Karpas-422 (cell line): Measurements from ENCODE around the gene CACNA1H. TPM values are rescaled to one million over a fixed set of nuclear protein-coding genes. Genes with fewer than 3 reads are reported as not detected.

Source experiments
- DNase-seq: peaks from one replicate; pipeline ENCODE4 v3.0.0-alpha.2; 2015
- H2AFZ ChIP-seq: fragments of 200-600 bp; sonication (generic); 2 replicates; pipeline ENCODE4 v1.6.1; 2014; ENCODE audit warnings: antibody characterized with exemption, low read length, mixed read lengths
- H3K27ac ChIP-seq: fragments of 200-600 bp; sonication (generic); 2 replicates; pipeline ENCODE4 v1.5.1; 2014; ENCODE audit warnings: mild to moderate bottlenecking, low read length, moderate library complexity
- H3K27me3 ChIP-seq: fragments of 200-600 bp; sonication (generic); 2 replicates; pipeline ENCODE4 v1.6.1; 2014; ENCODE audit warnings: low read length, mixed read lengths
- H3K36me3 ChIP-seq: fragments of 200-600 bp; sonication (generic); 2 replicates; pipeline ENCODE4 v1.6.1; 2014; ENCODE audit warnings: low read length, mixed read lengths; ENCODE audit not compliant: insufficient read depth
- H3K4me1 ChIP-seq: fragments of 200-600 bp; sonication (generic); 2 replicates; pipeline ENCODE4 v1.6.1; 2014; ENCODE audit warnings: mild to moderate bottlenecking, low read length, mixed read lengths
- H3K4me2 ChIP-seq: fragments of 200-600 bp; sonication (generic); 2 replicates; pipeline ENCODE4 v1.6.1; 2014; ENCODE audit warnings: low read length, low read depth, mild to moderate bottlenecking; ENCODE audit not compliant: poor library complexity, severe bottlenecking
- H3K4me3 ChIP-seq: fragments of 200-600 bp; sonication (generic); 2 replicates; pipeline ENCODE4 v1.5.1; 2014; ENCODE audit warnings: mild to moderate bottlenecking, antibody characterized with exemption, low read length, mixed read lengths
- H3K79me2 ChIP-seq: fragments of 200-600 bp; sonication (generic); 2 replicates; pipeline ENCODE4 v1.6.1; 2014; ENCODE audit warnings: mild to moderate bottlenecking, low read length, mixed read lengths
- H3K9ac ChIP-seq: fragments of 200-600 bp; sonication (generic); 2 replicates; pipeline ENCODE4 v1.6.0; 2014; ENCODE audit warnings: low read length
- H3K9me2 ChIP-seq: fragments of 200-600 bp; sonication (generic), shearing (Covaris generic); replicated peaks from 2 replicates; pipeline ENCODE4 v1.6.0; 2014; ENCODE audit warnings: mild to moderate bottlenecking, low read length, moderate library complexity; ENCODE audit not compliant: insufficient read depth
- H3K9me3 ChIP-seq: fragments of 300-700, 200-600 bp; sonication (generic); 2 replicates; pipeline ENCODE4 v1.6.1; 2014; ENCODE audit warnings: low read length, mixed read lengths
- H4K20me1 ChIP-seq: fragments of 200-600 bp; sonication (generic); 2 replicates; pipeline ENCODE4 v1.6.1; 2014; ENCODE audit warnings: mild to moderate bottlenecking, antibody characterized with exemption, low read length, low read depth; ENCODE audit not compliant: insufficient read depth
- total RNA-seq: library from RNA; depleted of rRNA; stranded (reverse); fragments of >200 nt; shearing (Covaris generic); gene quantifications from 2 replicates; pipeline ENCODE4 v1.2.3, GENCODE V29; 2014; ENCODE audit warnings: low replicate concordance; rRNA removed

Gene CACNA1H
- total RNA-seq: not detected in 2 replicates

GRCh38 chr16:1152651-1153259, at the start of gene CACNA1H:
Gene CACNA1H (plus strand): TSS chr16:1153106. CDS start chr16:1153738, 632 bp downstream.
- DNase-seq: no peak
- no peak within 1 kb of the TSS for H3K27ac ChIP-seq
- H3K27me3 ChIP-seq: no peaks in the 10 kb centered on the region
- no peak within 1 kb of the TSS for H3K4me2 ChIP-seq
- no peaks in the 10 kb centered on the region for H3K36me3 ChIP-seq
- no peak within 1 kb of the TSS for H3K9ac ChIP-seq
- H3K79me2 ChIP-seq: no peaks in the 10 kb centered on the region
- H3K9me3 ChIP-seq: no peaks in the 10 kb centered on the region
- no peak within 1 kb of the TSS for H2AFZ ChIP-seq
- H3K9me2 ChIP-seq: no peaks in the 10 kb centered on the region
- H3K4me1 ChIP-seq: no peaks in the 10 kb centered on the region
- no peak within 1 kb of the TSS for H3K4me3 ChIP-seq
- no peaks in the 10 kb centered on the region for H4K20me1 ChIP-seq

- H3K9me3 ChIP-seq: no peaks in the 10 kb centered on the region
- no peaks in the 10 kb centered on the region for H3K27me3 ChIP-seq
- no peak overlapping the region for H3K9ac ChIP-seq
- peaks cover 18% of the 10 kb centered on the region; the same call in 1 of the 2 replicates for H4K20me1 ChIP-seq
- no peak overlapping the region for H3K4me2 ChIP-seq
- no peaks in the 10 kb centered on the region for H3K9me2 ChIP-seq
- no peaks in the 10 kb centered on the region for H3K4me1 ChIP-seq
- no peak for DNase-seq
- no peaks in the 10 kb centered on the region for H3K79me2 ChIP-seq
- H2AFZ ChIP-seq: no peak overlapping the region
- no peaks in the 10 kb centered on the region for H3K36me3 ChIP-seq
- no peak overlapping the region for H3K27ac ChIP-seq
- no peak overlapping the region for H3K4me3 ChIP-seq
Measured at GRCh38 chr16:1103636-1103980, 49.3 kb upstream of the CACNA1H start.

GRCh38 chr16:1105888-1106620, 46.9 kb upstream of the CACNA1H start:
- Histone ChIP-seq H3K4me3 (no peak overlapping the region), H3K36me3 (no peaks in the 10 kb centered on the region), H3K9me2 (no peaks in the 10 kb centered on the region), H4K20me1 (peaks cover 18% of the 10 kb centered on the region; the same call in 1 of the 2 replicates), H3K4me1 (no peaks in the 10 kb centered on the region), H3K9ac (no peak overlapping the region), H2AFZ (no peak overlapping the region), H3K79me2 (no peaks in the 10 kb centered on the region), H3K27me3 (no peaks in the 10 kb centered on the region), H3K27ac (no peak overlapping the region), H3K9me3 (no peaks in the 10 kb centered on the region), H3K4me2 (no peak overlapping the region)
- DNase-seq: peak; percentile 85

- no peaks in the 10 kb centered on the region for H3K9me3 ChIP-seq
Measured at GRCh38 chr16:1106659-1107058, 46.2 kb upstream of the CACNA1H start.

GRCh38 chr16:1107141-1107540, 45.8 kb upstream of the CACNA1H start:
- H3K79me2 ChIP-seq: no peaks in the 10 kb centered on the region
- H3K36me3 ChIP-seq: no peaks in the 10 kb centered on the region
- H3K4me1 ChIP-seq: no peaks in the 10 kb centered on the region
- no peak overlapping the region for H3K4me3 ChIP-seq
- H2AFZ ChIP-seq: no peak overlapping the region
- H3K9ac ChIP-seq: no peak overlapping the region
- no peak overlapping the region for H3K27ac ChIP-seq
- no peaks in the 10 kb centered on the region for H3K9me3 ChIP-seq
- DNase-seq: no peak
- no peaks in the 10 kb centered on the region for H3K9me2 ChIP-seq
- H4K20me1 ChIP-seq: peaks cover 18% of the 10 kb centered on the region; the same call in 1 of the 2 replicates
- H3K27me3 ChIP-seq: no peaks in the 10 kb centered on the region
- no peak overlapping the region for H3K4me2 ChIP-seq

More at GRCh38 chr16:1106659-1107058, 46.2 kb upstream of the CACNA1H start:
- DNase-seq: no peak
- Histone ChIP-seq H3K79me2 (no peaks in the 10 kb centered on the region), H3K27ac (no peak overlapping the region), H3K27me3 (no peaks in the 10 kb centered on the region), H3K4me1 (no peaks in the 10 kb centered on the region), H3K9me2 (no peaks in the 10 kb centered on the region), H3K4me2 (no peak overlapping the region), H2AFZ (no peak overlapping the region), H3K36me3 (no peaks in the 10 kb centered on the region), H3K9ac (no peak overlapping the region), H4K20me1 (peaks cover 18% of the 10 kb centered on the region; the same call in 1 of the 2 replicates), H3K4me3 (no peak overlapping the region)

GRCh38 chr16:1107731-1108130, 45.2 kb upstream of the CACNA1H start:
- H3K27me3 ChIP-seq: no peaks in the 10 kb centered on the region
- H3K79me2 ChIP-seq: no peaks in the 10 kb centered on the region
- H3K9ac ChIP-seq: no peak overlapping the region
- H3K9me3 ChIP-seq: no peaks in the 10 kb centered on the region
- no peak for DNase-seq
- H3K27ac ChIP-seq: no peak overlapping the region
- H3K4me1 ChIP-seq: no peaks in the 10 kb centered on the region
- H4K20me1 ChIP-seq: peaks cover 18% of the 10 kb centered on the region; the same call in 1 of the 2 replicates
- no peaks in the 10 kb centered on the region for H3K9me2 ChIP-seq
- H3K36me3 ChIP-seq: no peaks in the 10 kb centered on the region
- no peak overlapping the region for H3K4me3 ChIP-seq
- H3K4me2 ChIP-seq: no peak overlapping the region
- H2AFZ ChIP-seq: no peak overlapping the region

- no peak for DNase-seq
- H3K4me1 ChIP-seq: no peaks in the 10 kb centered on the region
Measured at GRCh38 chr16:1108299-1109252, 44.3 kb upstream of the CACNA1H start.

GRCh38 chr16:1109648-1110047, 43.3 kb upstream of the CACNA1H start:
- H3K9ac ChIP-seq: no peak overlapping the region

More at GRCh38 chr16:1108299-1109252, 44.3 kb upstream of the CACNA1H start:
- H3K27me3 ChIP-seq: no peaks in the 10 kb centered on the region
- H3K79me2 ChIP-seq: no peaks in the 10 kb centered on the region
- H3K27ac ChIP-seq: no peak overlapping the region
- H2AFZ ChIP-seq: no peak overlapping the region
- H3K4me3 ChIP-seq: no peak overlapping the region
- no peaks in the 10 kb centered on the region for H3K36me3 ChIP-seq
- no peaks in the 10 kb centered on the region for H3K9me2 ChIP-seq
- H3K9ac ChIP-seq: no peak overlapping the region
- H3K4me2 ChIP-seq: no peak overlapping the region
- H4K20me1 ChIP-seq: peaks cover 11% of the 10 kb centered on the region; the same call in 1 of the 2 replicates
- H3K9me3 ChIP-seq: no peaks in the 10 kb centered on the region

More at GRCh38 chr16:1109648-1110047, 43.3 kb upstream of the CACNA1H start:
- H4K20me1 ChIP-seq: peaks cover 7% of the 10 kb centered on the region; the same call in 1 of the 2 replicates
- H3K4me1 ChIP-seq: no peaks in the 10 kb centered on the region
- H3K4me3 ChIP-seq: no peak overlapping the region
- H3K79me2 ChIP-seq: no peaks in the 10 kb centered on the region
- no peaks in the 10 kb centered on the region for H3K9me3 ChIP-seq
- no peak overlapping the region for H3K4me2 ChIP-seq
- H3K9me2 ChIP-seq: no peaks in the 10 kb centered on the region
- H3K36me3 ChIP-seq: no peaks in the 10 kb centered on the region
- no peak overlapping the region for H2AFZ ChIP-seq
- H3K27me3 ChIP-seq: no peaks in the 10 kb centered on the region
- DNase-seq: no peak
- H3K27ac ChIP-seq: no peak overlapping the region
